ENCODE measurements around the gene FBXL7.

GRCh38 chr5:15612915-15613635 is 113.1 kb downstream of the FBXL7 start:
- TF ChIP-seq CTCF (IDR thresholded peaks at IDR 0.05) (no peak), POLR2AphosphoS5 (IDR thresholded peaks at IDR 0.05) (no peak), POLR2A (IDR thresholded peaks at IDR 0.05) (no peak), EP300 (IDR thresholded peaks at IDR 0.05; ENCODE audit: low read depth) (no peak)

Measured in transverse colon (tissue), 4 donors.